ENCODE results near the gene OR51F1. TPM values are rescaled to one million over a fixed set of nuclear protein-coding genes. Genes with fewer than 3 reads are reported as not detected.

OR51F1 gene
- total and polyA plus RNA-seq, 9 donors = not detected

- intact Hi-C loops (cut with DNase I) = no loop called here
- TF ChIP-seq EP300 (IDR thresholded peaks at IDR 0.05) (no peak), POLR2A (IDR thresholded peaks at IDR 0.05) (no peak), CTCF (IDR thresholded peaks at IDR 0.05) (no peak)
- no peak overlapping the region for H3K27ac ChIP-seq
- no peaks in the 10 kb centered on the region for H3K4me1 ChIP-seq (ENCODE audit: insufficient read depth)
- H3K27me3 ChIP-seq = no peaks in the 10 kb centered on the region
- H3K9me3 ChIP-seq = no peaks in the 10 kb centered on the region
- DNase-seq = no peak
- no peak overlapping the region for H3K4me3 ChIP-seq
- no peaks in the 10 kb centered on the region for H3K36me3 ChIP-seq
- WGBS, 3 donors = 70 to 76% (median 75%) methylated on average over 6 of the region's 6 CpGs
Observed at GRCh38 chr11:4798427-4799183, 28.9 kb upstream of the OR51F1 start.

GRCh38 chr11:4797206-4797605 is 27.5 kb upstream of the OR51F1 start:
- no peak for DNase-seq
- Histone ChIP-seq H3K36me3 (no peaks in the 10 kb centered on the region), H3K4me1 (ENCODE audit: insufficient read depth) (no peaks in the 10 kb centered on the region), H3K4me3 (no peak overlapping the region), H3K9me3 (no peaks in the 10 kb centered on the region), H3K27me3 (no peaks in the 10 kb centered on the region), H3K27ac (no peak overlapping the region)
- intact Hi-C loops (cut with DNase I) = no loop called here
- WGBS, 3 donors = 29 to 32% (median 30%) methylated on average over 2 of the region's 2 CpGs
- no peak for TF ChIP-seq POLR2A (IDR thresholded peaks at IDR 0.05)
- no peak for TF ChIP-seq CTCF (IDR thresholded peaks at IDR 0.05)
- no peak for TF ChIP-seq EP300 (IDR thresholded peaks at IDR 0.05)

GRCh38 chr11:4782454-4782853 is 12.7 kb upstream of the OR51F1 start:
- TF ChIP-seq CTCF (IDR thresholded peaks at IDR 0.05) (no peak), EP300 (IDR thresholded peaks at IDR 0.05) (no peak), POLR2A (IDR thresholded peaks at IDR 0.05) (no peak)
- Histone ChIP-seq H3K36me3 (no peaks in the 10 kb centered on the region), H3K4me1 (ENCODE audit: insufficient read depth) (no peaks in the 10 kb centered on the region), H3K9me3 (no peaks in the 10 kb centered on the region), H3K4me3 (no peak overlapping the region), H3K27me3 (no peaks in the 10 kb centered on the region), H3K27ac (no peak overlapping the region)
- 42 to 72% (median 64%) methylated on average over 1 of the region's 1 CpG for WGBS, 3 donors
- intact Hi-C loops (cut with DNase I) = no loop called here
- no peak for DNase-seq

- no peak for TF ChIP-seq CTCF (IDR thresholded peaks at IDR 0.05)
- TF ChIP-seq POLR2A (IDR thresholded peaks at IDR 0.05) = no peak
- TF ChIP-seq EP300 (IDR thresholded peaks at IDR 0.05) = no peak
- no peaks in the 10 kb centered on the region for H3K36me3 ChIP-seq
- no peak overlapping the region for H3K27ac ChIP-seq
- no peak for DNase-seq
- no peaks in the 10 kb centered on the region for H3K4me1 ChIP-seq (ENCODE audit: insufficient read depth)
- H3K4me3 ChIP-seq = no peak overlapping the region
- intact Hi-C loops (cut with DNase I) = no loop called here
- H3K27me3 ChIP-seq = no peaks in the 10 kb centered on the region
- H3K9me3 ChIP-seq = no peaks in the 10 kb centered on the region
Observed at GRCh38 chr11:4768094-4768493, 1.6 kb downstream of the OR51F1 start.

Data from ovary (tissue), 9 donors.